ENCODE results near the gene HIGD1A. TPM values are rescaled to one million over a fixed set of nuclear protein-coding genes. Genes with fewer than 3 reads are reported as not detected.

Gene HIGD1A
- polyA plus RNA-seq, 4 donors: 135 to 193 (median 161) TPM

DNA sequence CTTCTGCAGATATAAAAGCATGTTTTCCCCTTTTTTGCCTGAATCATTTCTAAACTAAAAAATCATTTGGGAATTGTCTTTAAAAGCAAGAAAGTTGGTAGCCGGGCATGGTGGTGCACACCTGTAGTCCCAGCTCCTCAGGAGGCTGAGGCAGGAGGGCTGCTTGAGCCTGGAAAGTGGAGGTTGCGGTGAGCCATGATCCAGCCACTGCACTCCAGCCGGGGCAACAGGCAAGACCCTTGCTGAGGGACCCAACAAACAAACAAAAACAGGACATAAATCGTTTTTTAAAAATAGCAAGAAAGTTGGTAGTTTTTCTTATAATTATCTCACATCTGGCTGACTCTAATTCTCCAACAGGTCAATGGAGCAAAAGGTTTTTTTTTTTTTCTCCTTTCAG lies 2.5 kb downstream of the HIGD1A start:
- DNase-seq (ENCODE audit: low read depth in 4 of 4, low spot score in 2 of 4): no peak

DNA sequence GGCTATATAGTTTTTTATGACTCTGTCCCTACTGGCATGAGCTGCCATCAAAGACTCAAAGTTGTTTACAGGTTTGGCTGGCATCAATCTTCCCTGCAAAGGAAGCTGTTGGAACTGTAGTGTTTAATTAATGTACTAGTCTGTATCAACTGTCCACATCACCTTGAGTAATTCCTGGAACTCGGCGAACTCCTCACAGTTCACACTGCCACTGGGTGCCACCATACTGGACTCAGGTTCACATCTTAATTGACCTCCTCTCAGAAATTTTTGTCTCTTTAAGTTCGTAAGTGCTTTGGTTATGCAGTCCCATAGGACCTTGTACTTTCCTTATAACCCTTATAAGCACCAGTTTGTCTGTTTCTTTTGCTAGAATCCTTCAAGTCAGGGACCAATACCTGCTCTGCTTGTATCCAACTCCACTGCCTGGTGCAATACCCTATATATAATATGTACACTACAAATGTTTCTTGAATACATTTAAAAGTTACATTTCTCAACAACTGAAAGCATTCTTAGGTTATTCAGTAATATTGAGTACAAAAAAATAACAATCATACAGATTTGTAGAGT lies 3.2 kb downstream of the HIGD1A start:
- DNase-seq (ENCODE audit: low read depth in 4 of 4, low spot score in 2 of 4): no peak

DNA sequence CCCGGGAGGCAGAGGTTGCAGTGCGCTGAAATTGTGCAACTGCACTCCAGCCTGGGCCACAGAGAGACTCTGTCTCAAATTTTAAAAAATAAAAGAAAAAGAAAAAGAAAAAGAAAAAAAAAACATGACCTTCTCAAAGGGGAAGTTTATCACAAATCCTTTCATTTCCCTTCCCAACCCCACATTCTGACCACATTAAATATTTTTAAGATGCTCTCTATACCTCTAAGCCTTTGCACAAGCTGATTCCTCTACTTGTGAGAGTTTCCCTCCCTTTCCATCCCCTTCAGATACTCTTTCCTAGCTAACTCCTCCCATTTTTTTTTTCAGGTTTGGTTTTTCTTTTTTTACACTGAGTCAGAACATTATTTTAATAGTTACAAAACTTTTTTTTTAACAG lies 4.0 kb downstream of the HIGD1A start:
- DNase-seq (ENCODE audit: low read depth in 4 of 4, low spot score in 2 of 4): no peak

DNA sequence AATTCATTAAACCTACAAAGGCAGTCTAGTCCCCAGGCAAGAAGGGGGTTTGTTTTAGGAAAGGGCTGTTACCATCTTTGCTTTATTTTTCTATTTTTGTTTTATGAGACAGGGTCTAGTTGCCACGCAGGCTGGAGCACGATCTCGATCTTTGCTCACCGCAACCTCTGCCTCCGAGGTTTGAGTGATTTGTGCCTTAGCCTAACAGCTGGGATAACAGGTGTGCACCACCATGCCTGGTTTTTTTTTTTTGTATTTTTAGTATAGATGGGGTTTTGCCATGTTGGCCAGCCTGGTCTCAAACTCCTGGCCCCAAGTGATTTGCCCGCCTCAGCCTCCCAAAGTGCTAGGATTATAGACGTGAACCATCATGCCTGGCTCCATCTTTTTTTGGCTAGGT lies 4.9 kb downstream of the HIGD1A start:
- no peak for DNase-seq (ENCODE audit: low read depth in 4 of 4, low spot score in 2 of 4)

DNA sequence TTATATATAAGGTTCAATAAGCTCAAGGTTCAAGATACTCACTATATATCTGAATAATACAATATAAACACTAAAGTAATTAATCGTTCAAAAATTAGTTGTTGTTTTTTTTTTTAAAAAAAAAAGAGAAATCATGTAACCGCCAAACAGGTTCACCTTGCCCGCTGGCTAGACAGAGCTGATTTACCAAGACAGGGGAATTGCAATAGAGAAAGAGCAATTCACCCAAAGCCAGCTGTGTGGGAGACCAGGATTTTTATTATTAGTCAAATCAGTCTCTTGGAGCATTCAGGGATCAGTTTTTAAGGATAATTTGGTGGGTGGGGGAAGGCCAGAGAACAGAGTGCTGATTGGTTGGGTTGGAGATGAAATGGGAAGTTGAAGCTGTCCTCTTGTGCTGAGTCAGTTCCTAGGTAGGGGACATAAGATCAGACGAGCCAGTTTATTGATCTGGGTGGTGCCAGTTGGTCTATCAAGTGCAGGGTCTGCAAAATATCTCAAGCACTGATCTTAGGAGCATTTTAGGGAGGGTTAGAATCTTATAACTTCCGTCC lies 7.9 kb downstream of the HIGD1A start:
- no peak for DNase-seq (ENCODE audit: low read depth in 4 of 4, low spot score in 2 of 4)

DNA sequence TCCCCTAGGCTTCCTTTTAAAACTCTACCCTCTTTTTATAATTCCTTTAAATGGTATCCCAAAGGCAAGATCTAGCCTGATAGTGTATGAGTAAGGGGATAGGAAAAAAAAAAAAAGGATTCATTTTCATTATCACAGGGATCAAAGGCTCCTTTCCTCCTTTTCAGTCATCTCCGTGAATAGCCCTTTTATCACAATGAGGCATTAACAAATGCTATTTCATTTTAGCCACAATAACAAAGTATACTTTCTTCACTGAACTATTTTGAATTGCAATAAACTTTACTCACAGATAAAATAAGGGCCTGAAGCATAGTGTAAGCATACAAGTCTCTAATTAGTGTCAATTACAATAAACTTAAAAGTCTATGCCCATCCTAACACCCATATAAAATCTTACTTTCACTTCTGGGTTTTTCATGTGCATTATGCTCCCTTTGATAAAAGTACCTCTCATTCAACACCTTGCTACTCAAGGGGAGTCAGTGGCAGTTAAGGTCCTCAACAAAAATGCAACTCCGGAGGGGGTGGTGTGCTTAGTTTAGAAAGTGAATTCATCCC lies 8.6 kb downstream of the HIGD1A start:
- no peak for DNase-seq (ENCODE audit: low read depth in 4 of 4, low spot score in 2 of 4)

DNA sequence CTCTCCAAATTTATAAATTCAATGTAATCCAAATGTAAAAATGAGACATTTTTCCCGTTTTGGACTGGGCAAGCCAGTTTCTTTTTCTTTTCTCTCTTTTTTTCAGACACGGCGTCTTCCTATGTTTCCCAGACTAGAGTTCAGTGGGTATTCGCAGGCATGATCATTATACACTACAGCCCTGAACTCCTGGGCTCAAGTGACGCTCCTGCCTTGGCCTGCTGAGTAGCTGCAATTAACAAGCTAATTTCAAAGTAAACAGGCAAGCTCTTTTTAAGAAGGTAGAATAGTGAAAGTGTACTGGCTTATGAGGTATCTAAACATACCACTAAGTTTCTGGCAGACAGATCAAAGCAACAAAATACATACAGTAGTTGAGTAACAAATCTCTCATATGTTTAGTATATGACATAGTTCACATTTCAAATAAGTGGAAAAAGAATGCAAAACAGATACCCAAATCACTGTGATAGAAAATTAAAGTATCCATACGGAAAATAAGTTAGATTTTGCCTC lies 13.5 kb downstream of the HIGD1A start:
- DNase-seq (ENCODE audit: low read depth in 4 of 4, low spot score in 2 of 4): no peak

DNA sequence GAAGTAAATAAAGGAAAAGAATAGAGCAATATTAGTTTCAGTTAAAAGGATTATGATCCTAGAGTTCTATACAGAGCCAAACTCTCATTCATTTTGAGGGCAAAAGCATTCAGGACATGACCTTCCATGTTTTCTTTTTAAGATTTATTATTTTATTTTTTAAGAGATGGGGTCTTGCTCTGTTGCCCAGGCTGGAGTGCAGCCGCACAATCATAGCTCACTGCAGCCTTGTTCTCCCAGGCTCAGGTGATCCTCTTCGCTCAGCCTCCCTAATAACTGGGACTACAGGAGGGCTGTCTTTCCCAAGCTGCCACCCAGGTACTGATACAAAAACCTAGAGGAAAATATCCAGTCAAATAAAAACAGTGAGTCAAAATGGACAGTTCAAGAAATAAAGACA lies 17.7 kb downstream of the HIGD1A start:
- no peak for DNase-seq (ENCODE audit: low read depth in 4 of 4, low spot score in 2 of 4)

DNA sequence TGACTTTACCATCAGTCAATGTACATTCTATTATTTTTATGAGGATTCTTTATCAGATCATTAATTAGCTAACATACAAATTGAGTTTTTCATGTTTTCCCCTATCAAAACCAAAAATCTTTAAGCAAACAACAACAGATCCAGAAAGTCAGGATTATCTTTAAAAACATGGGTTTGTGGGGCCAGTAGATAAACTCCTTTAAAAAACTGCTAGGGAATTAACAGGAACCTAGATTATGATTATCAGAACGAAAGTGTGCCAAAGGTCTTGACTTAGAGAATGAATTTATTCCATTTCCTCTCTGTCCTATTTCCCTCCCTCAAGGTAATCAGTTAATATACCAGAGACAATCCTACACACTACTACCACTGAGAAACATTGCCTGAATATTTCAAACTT lies 18.1 kb downstream of the HIGD1A start:
- no peak for DNase-seq (ENCODE audit: low read depth in 4 of 4, low spot score in 2 of 4)

DNA sequence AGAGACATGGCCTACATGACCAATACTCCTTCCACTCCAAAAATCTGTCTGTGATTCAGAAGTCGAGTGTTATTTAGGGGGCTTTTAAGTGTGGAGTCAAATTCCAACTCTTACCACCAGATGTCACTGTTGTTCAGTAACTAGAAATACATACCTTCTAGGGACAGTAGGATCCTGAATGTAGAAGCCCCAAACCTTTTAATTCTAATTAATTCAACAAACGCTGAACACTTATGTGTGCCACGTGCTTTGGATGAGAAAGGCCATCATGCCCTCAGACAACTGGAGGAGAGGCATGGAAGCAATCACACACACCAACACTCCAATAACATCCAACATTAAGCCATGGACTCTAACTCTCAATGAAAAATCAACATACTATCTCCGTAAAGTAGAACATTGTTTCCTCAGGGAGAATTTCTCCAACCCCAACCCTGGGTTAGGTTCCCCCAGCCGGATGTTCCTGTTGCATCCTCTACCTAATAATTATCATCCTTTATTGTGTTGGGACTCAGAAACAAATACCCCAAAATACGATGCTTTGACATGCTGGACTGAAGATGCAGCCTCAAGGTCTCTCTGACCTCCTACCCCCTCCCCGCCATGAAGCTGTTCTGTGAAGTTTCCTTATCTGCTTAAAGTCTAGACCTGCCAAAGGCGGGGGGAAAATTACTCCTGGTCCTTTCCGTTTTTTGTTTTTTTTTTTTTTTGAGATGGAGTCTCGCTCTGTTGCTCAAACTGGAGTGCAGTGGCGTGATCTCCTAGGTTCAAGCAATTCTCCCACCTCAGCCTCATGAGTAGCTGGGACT lies 23.2 kb downstream of the HIGD1A start:
- peak in 2 of 4 donors; percentile 56 to 69 for DNase-seq (ENCODE audit: low read depth in 4 of 4, low spot score in 2 of 4)

DNA sequence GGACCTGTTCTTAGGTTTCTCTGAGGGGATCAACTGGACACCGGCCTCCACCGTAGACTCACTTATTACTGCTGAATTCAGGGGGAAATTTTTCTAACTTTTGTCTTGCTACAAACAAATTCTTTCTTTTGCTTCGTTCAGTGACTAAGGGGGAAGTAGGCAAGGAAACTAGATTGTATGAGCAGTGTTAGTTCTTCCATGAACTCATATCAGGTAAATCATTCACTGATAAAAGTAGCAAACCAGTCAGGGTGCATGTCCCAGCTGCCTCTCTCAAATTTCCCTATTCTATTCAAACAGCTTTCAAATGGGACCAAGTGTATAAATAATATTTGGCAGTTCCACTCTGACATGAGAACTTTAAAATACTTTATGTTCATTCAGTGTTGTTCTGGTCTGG lies 23.9 kb downstream of the HIGD1A start:
- no peak for DNase-seq (ENCODE audit: low read depth in 4 of 4, low spot score in 2 of 4)

DNA sequence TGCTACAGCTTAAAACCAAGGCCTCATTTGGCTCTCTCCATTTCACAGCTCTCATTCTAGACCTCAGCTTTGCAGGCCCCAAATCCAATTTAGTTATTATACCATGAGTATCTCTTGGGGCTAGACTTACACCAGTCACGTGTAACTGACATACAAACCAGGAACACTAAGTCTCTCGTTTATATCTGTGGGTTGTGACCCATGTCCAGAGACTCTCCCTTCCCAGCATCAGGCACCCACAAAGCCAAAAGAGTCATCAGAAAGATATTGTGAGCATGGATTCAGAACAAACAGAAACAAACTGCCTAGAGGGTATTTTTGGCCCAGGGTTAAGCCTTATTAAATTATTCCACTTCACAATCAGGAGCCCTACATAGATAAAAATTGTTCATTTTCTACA lies 25.6 kb downstream of the HIGD1A start:
- DNase-seq (ENCODE audit: low read depth in 4 of 4, low spot score in 2 of 4): no peak

DNA sequence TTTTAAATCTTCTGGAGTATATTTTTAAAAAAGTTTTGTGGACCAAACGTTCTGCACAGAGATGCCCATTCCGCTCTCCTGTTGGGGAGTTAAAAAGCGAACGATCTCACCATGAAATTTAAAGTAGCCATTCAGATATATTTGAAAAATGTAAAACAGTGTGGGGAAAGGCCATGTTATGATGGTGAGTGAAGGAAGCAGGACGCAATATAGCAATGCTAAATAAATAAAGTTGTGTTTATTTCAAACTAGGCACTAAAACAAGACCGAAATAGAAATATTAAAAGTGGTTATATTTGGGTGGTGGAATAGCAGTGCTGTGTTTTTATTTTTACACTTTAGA lies 30.9 kb downstream of the HIGD1A start:
- DNase-seq (ENCODE audit: low read depth in 4 of 4, low spot score in 2 of 4): no peak

DNA sequence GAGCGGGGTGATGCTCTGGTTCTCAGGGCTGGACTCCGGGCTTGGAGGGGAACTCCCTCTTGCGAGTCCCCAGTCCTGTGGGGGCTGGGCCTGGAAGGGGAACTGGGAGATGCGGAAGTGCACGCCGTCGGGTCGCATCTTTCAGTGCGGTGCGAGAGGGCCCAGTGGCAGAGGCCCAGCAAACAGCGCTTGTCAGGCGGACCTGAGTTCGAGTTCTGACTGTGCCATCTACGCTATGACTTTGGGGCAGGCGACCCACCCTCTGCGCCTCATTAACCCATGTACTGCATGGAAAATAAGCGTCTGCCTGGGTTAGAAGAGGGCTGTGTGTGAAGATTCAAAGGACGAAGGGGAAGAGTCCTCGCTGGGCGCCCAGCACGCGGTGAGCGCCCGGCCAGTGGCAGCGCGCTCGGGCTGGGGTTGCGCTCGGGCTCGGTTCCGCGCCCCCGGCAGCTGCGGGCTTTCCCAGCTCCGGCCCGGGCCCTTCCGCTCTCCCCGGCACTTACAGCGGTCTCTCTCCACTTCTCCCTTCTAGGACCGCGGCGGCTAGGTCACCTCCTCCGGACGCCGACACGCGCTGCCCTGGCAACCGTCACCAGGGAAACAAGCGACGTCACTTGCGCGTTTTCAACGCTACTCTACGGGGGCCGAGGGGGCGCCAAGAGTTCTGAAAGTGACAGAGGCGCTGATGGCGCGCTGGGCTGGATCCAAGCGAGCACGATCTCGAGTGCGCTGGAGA lies 31.5 kb downstream of the HIGD1A start, which contains the start of gene CCDC13:
Gene CCDC13, minus strand, starts transcription at position 584 of the 739 bp plus-strand sequence. CDS start 14,908 bp downstream, outside the sequence.
- DNase-seq (ENCODE audit: low read depth in 4 of 4, low spot score in 2 of 4): peak; percentile 87 to 94 (median 90)

DNA sequence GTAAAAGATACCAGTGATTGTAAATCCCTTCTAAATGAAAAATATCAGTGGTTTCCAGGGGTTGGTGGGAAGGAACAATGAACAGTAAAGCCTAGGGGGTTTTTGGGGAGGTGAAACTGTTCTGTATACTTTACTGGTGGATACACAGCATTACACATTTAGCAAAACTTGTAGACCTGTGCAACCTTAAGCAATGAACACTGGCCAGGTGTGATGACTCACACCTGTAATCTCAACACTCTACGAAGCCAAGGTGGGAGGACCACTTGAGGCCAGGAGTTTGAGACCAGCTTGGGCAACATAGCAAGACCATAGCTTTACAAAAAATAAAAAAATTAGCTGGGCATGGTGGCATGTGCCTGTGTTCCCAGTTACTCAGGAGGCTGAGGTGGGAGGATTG lies 33.0 kb downstream of the HIGD1A start:
- DNase-seq (ENCODE audit: low read depth in 4 of 4, low spot score in 2 of 4): no peak

DNA sequence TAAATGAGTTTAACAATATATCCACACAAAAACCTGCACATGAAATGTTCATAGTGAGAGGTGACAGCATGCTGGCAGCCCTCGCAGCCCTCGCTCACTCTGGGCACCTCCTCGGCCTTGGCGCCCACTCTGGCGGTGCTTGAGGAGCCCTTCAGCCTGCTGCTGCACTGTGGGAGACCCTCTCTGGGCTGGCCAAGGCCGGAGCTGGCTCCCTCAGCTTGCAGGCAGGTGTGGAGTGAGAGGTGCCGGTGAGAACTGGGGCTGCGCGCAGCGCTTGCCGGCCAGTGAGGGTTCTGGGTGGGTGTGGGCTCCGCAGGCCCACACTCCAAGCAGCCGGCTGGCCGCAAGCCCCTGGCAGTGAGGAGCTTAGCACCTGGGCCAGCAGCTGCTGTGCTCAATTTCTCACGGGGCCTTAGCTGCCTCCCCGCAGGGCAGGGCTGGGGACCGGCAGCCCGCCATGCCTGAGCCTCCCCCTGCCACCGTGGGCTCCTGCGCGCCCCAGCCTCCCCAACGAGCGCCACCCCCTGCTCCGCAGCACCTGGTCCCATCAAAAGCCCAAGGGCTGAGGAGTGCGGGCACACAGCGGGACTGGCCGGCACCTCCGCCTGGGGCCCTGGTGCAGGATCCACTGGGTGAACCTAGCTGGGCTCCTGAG lies 34.7 kb downstream of the HIGD1A start:
- DNase-seq (ENCODE audit: low read depth in 4 of 4, low spot score in 2 of 4): no peak

DNA sequence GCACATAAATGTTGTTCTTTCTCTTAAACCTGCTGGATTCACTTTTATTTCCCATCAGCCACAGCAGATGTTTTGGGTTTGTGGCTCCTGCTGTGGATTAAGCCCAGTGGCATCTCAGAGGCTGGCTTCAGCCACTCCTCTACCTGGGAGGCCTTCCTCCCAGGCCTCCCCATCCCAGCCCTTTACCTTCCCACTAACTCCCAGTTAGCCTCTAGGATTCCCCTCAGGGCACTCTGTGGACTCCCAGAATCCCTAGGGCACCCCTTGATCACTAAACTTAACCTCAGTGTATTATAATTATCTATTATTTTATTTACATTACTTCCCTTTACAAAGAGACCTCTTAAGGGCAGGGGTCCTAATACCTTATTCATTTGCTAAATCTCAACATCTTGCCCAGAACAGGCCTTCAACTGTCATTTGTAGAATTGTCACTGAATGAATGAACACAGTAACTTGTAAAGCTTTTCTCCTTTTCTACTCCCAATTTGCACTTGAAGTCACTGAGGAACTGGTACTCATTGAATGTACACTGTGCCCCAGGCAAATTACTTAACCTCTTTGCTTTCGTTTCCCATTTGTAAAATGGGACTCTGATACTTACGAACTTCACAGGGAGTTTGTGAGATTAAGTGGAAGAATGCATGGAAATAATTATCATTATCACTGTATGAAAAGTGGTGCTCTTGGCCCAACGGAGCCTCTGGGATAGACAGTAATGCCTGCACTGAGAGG lies 39.6 kb downstream of the HIGD1A start:
- DNase-seq (ENCODE audit: low read depth in 4 of 4, low spot score in 2 of 4): no peak

DNA sequence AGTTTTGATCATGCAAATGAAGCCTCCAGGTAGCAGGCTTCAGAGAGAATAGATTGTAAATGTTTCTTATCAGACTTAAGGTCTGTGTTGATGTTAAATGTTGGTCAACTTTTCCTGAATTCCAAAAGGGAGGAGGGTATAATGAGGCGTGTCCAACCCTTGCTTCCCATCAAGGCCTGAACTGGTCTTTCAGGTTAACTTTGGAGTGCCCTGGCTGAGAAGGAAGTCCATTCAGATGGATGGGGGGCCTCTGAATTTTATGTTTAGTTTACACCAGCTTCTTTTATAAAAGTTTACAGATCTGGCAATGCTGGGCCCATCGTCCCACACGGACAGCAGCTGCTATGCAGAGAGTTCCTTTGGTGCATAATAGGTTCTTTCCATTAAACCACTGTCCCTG lies 40.2 kb downstream of the HIGD1A start:
- DNase-seq (ENCODE audit: low read depth in 4 of 4, low spot score in 2 of 4): no peak

DNA sequence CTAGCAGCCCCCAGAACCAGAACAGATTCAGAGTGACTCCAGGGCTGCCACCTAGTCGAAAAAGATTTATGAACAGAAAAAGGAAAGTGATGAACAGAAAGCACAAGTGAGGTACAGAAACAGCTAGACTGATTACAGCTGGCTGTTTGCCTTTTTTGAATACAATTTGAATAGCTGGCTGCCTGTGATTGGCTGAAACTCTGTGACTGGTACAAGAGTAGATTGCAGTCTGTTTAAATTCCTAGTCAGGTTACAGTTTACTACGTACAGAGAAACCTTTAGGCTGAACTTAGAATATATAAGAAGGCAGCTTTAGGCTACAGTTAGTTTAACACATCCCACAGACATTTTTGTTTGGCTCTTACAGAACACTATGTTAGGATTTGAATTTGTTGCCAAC lies 41.3 kb downstream of the HIGD1A start:
- DNase-seq (ENCODE audit: low read depth in 4 of 4, low spot score in 2 of 4): no peak

Measured in left renal cortex interstitium (tissue), 4 donors.